HCT116 (cell line): ENCODE data around the gene EPS8. TPM values are rescaled to one million over a fixed set of nuclear protein-coding genes. Genes with fewer than 3 reads are reported as not detected.
A peak's percentile ranks its signal among the peaks of the same experiment; 100 is the strongest.

Experiments
- ATAC-seq: fragments of 200-7000 bp; cut with Tn5 transposase; 2 replicates; pipeline ENCODE4 v1.9.1; 2020; ENCODE audit warnings: mild to moderate bottlenecking, moderate library complexity
- BruUV-seq: library from RNA; stranded (reverse); fragments of 400-500 nt; replicated peaks from 2 replicates; lab custom pipeline; 2021; lab: Mats Ljungman, UMichigan
- CTCF ChIA-PET: fragments of 300-600 bp; sonication (Branson Sonifier 250); formaldehyde crosslinking; loops from one replicate; lab custom pipeline; 2021; ENCODE audit warnings: antibody characterized with exemption; lab: Charles Lee
- POLR2A ChIA-PET: fragments of 300-600, 350-600 bp; sonication (Branson Sonifier 250); formaldehyde crosslinking; loops from one replicate; lab custom pipeline; 2021; ENCODE audit warnings: antibody characterized with exemption; lab: Charles Lee
- RAD21 ChIA-PET, 2 experiments: fragments of 300-600 bp; sonication (Branson Sonifier 250); formaldehyde crosslinking; loops; one replicate each; lab custom pipeline; 2023; ENCODE audit warnings: low total read pairs in 2 of 2; ENCODE audit not compliant: uncharacterized antibody in 2 of 2, unreplicated experiment in 2 of 2, low non-redundant PET in 1 of 2; lab: Charles Lee
- DNase-seq: peaks from one replicate; pipeline ENCODE4 v3.0.0-alpha.2; 2010; ENCODE audit warnings: low read depth, low spot score
- H2AFZ ChIP-seq: fragments of 200-600 bp; shearing (Covaris generic), sonication (generic); 2 replicates; pipeline ENCODE4 v1.6.1; 2017; ENCODE audit warnings: low read depth, mixed run types, mixed read lengths, antibody characterized with exemption, low read length; ENCODE audit not compliant: poor library complexity, severe bottlenecking
- H3K27ac ChIP-seq: 2 replicates; pipeline ENCODE4 v1.5.1; 2012; ENCODE audit warnings: low read depth, low read length
- H3K27me3 ChIP-seq: fragments of 200-600 bp; sonication (generic); 2 replicates; pipeline ENCODE4 v1.6.1; 2016; ENCODE audit warnings: mixed run types, low read length, mixed read lengths; ENCODE audit not compliant: insufficient read depth
- H3K36me3 ChIP-seq, 2 experiments: fragments of 200-500 bp in 1 of 2; fragments of 200-600 bp in 1 of 2; sonication (Bioruptor generic) in 1 of 2; sonication (generic) in 1 of 2; 2 replicates each; pipeline versions ENCODE4 v1.5.1 to v1.6.1; 2014 to 2016; ENCODE audit warnings: low read length in 2 of 2, inconsistent platforms in 1 of 2, mixed read lengths in 1 of 2, mixed run types in 1 of 2; ENCODE audit not compliant: insufficient read depth in 2 of 2, control insufficient read depth in 1 of 2
- H3K4me1 ChIP-seq, 2 experiments: fragments of 200-600 bp in 1 of 2; sonication (generic) in 1 of 2; 2 replicates each; pipeline versions ENCODE4 v1.5.1 to v1.6.1; 2012 to 2017; ENCODE audit warnings: low read length in 2 of 2, inconsistent platforms in 1 of 2, mild to moderate bottlenecking in 1 of 2, mixed read lengths in 1 of 2, mixed run types in 1 of 2, moderate library complexity in 1 of 2; ENCODE audit not compliant: insufficient read depth in 2 of 2, control insufficient read depth in 1 of 2
- H3K4me2 ChIP-seq: fragments of 200-600 bp; sonication (generic); 2 replicates; pipeline ENCODE4 v1.6.1; 2017; ENCODE audit warnings: mixed run types, low read length, mixed read lengths
- H3K4me3 ChIP-seq, 2 experiments: fragments of 200-600 bp in 1 of 2; sonication (generic) in 1 of 2; replicated peaks in 1 of 2; 2 replicates each; pipeline ENCODE4 v1.5.1; 2011 to 2016; ENCODE audit warnings: low read length in 2 of 2, control low read depth in 1 of 2, low read depth in 1 of 2, mild to moderate bottlenecking in 1 of 2, mixed read lengths in 1 of 2, mixed run types in 1 of 2
- H3K79me2 ChIP-seq: fragments of 200-600 bp; sonication (generic); 2 replicates; pipeline ENCODE4 v1.6.1; 2017; ENCODE audit warnings: mild to moderate bottlenecking, mixed run types, low read length, moderate library complexity, mixed read lengths; ENCODE audit not compliant: insufficient read depth
- H3K9ac ChIP-seq: fragments of 200-600 bp; sonication (generic); 2 replicates; pipeline ENCODE4 v1.6.1; 2016; ENCODE audit warnings: low read length, mixed read lengths
- H3K9me2 ChIP-seq: fragments of 200-600 bp; sonication (generic), shearing (Covaris generic); 2 replicates; pipeline ENCODE4 v1.6.1; 2017; ENCODE audit warnings: mixed run types, mild to moderate bottlenecking, moderate library complexity; ENCODE audit not compliant: insufficient read depth
- H3K9me3 ChIP-seq, 2 experiments: fragments of 200-500 bp in 1 of 2; fragments of 200-600 bp in 1 of 2; sonication (Bioruptor generic) in 1 of 2; sonication (generic) in 1 of 2; 2 replicates each; pipeline ENCODE4 v1.6.1; 2014 to 2017; ENCODE audit warnings: low read length in 2 of 2, mixed read lengths in 2 of 2, inconsistent platforms in 1 of 2, low read depth in 1 of 2, mild to moderate bottlenecking in 1 of 2, mixed run types in 1 of 2, moderate library complexity in 1 of 2; ENCODE audit not compliant: control insufficient read depth in 1 of 2, insufficient read depth in 1 of 2
- H4K20me1 ChIP-seq: fragments of 200-600 bp; sonication (generic), shearing (Covaris generic); 2 replicates; pipeline ENCODE4 v1.6.1; 2017; ENCODE audit warnings: mixed run types, mild to moderate bottlenecking, moderate library complexity; ENCODE audit not compliant: insufficient read depth
- CBX3 ChIP-seq: IDR thresholded peaks from 2 replicates; pipeline ENCODE4 v1.6.1; 2012; ENCODE audit warnings: low read depth
- CEBPB ChIP-seq: IDR thresholded peaks from 2 replicates; pipeline ENCODE4 v1.6.1; 2012; ENCODE audit warnings: low read depth
- ELF1 ChIP-seq: IDR thresholded peaks from 2 replicates; pipeline ENCODE4 v1.6.1; 2012; ENCODE audit warnings: low read depth, borderline replicate concordance
- FOSL1 ChIP-seq: IDR thresholded peaks from 2 replicates; pipeline ENCODE4 v1.6.1; 2012; ENCODE audit warnings: low read depth
- JUND ChIP-seq: IDR thresholded peaks from 2 replicates; pipeline ENCODE4 v1.6.1; 2012
- RAD21 ChIP-seq: IDR thresholded peaks from 2 replicates; pipeline ENCODE4 v1.6.1; 2012; ENCODE audit warnings: low read depth, mild to moderate bottlenecking
- SP1 ChIP-seq: IDR thresholded peaks from 2 replicates; pipeline ENCODE4 v1.6.1; 2012; ENCODE audit warnings: low read depth
- YY1 ChIP-seq: IDR thresholded peaks from 2 replicates; pipeline ENCODE4 v1.6.1; 2011; ENCODE audit warnings: low read length, low read depth, moderate library complexity, mild to moderate bottlenecking; ENCODE audit not compliant: insufficient replicate concordance; ENCODE audit errors: extremely low read depth
- ZFX ChIP-seq: fragments of 450-650 bp; IDR thresholded peaks from 2 replicates; pipeline ENCODE4 v1.6.1; 2017
- intact Hi-C: fragments of 100-400 bp; cut with micrococcal nuclease; formaldehyde crosslinking; loops from 2 replicates; pipeline ENCODE4 v1.10.0; 2022
- total RNA-seq: library from RNA; stranded (reverse); gene quantifications from one replicate; pipeline ENCODE4 v1.2.1, GENCODE V29; 2021; ENCODE audit not compliant: unreplicated experiment
- TF ChIP-seq, protein P1 (sequence below): IDR thresholded peaks from 2 replicates; pipeline ENCODE4 v1.6.1; 2012; ENCODE audit warnings: low read depth
- TF ChIP-seq, protein P2 (sequence below): IDR thresholded peaks from 2 replicates; pipeline ENCODE4 v1.6.1; 2012
- TF ChIP-seq, protein P3 (sequence below): IDR thresholded peaks from 2 replicates; pipeline ENCODE4 v1.6.1; 2012

Gene EPS8
- total RNA-seq, 1 experiment from 2014 or later, result 49.9 TPM

GRCh38 chr12:15806826-15807225 is 17.6 kb upstream of the EPS8 start (continued):
- TF ChIP-seq, protein P1, sequence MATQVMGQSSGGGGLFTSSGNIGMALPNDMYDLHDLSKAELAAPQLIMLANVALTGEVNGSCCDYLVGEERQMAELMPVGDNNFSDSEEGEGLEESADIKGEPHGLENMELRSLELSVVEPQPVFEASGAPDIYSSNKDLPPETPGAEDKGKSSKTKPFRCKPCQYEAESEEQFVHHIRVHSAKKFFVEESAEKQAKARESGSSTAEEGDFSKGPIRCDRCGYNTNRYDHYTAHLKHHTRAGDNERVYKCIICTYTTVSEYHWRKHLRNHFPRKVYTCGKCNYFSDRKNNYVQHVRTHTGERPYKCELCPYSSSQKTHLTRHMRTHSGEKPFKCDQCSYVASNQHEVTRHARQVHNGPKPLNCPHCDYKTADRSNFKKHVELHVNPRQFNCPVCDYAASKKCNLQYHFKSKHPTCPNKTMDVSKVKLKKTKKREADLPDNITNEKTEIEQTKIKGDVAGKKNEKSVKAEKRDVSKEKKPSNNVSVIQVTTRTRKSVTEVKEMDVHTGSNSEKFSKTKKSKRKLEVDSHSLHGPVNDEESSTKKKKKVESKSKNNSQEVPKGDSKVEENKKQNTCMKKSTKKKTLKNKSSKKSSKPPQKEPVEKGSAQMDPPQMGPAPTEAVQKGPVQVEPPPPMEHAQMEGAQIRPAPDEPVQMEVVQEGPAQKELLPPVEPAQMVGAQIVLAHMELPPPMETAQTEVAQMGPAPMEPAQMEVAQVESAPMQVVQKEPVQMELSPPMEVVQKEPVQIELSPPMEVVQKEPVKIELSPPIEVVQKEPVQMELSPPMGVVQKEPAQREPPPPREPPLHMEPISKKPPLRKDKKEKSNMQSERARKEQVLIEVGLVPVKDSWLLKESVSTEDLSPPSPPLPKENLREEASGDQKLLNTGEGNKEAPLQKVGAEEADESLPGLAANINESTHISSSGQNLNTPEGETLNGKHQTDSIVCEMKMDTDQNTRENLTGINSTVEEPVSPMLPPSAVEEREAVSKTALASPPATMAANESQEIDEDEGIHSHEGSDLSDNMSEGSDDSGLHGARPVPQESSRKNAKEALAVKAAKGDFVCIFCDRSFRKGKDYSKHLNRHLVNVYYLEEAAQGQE, result no peak
- TF ChIP-seq, protein P2, sequence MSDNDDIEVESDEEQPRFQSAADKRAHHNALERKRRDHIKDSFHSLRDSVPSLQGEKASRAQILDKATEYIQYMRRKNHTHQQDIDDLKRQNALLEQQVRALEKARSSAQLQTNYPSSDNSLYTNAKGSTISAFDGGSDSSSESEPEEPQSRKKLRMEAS, result no peak

GRCh38 chr12:15801770-15802744 is 12.9 kb upstream of the EPS8 start:
- ChIA-PET RAD21 (no interaction called here), POLR2A (interaction anchor here (0.9 kb wide), 1 partner anchor 13 kb away, joined by 3 read pairs; the partner anchor contains the start of gene EPS8), CTCF (no interaction called here)
- Histone ChIP-seq H3K27ac (no peak overlapping the region), H3K4me3 (no peak overlapping the region), H3K4me2 (peak overlapping the region; percentile 52), H3K9ac (no peak overlapping the region), H3K27me3 (no peaks in the 10 kb centered on the region), H3K9me3 (no peaks in the 10 kb centered on the region), H2AFZ (peak overlapping the region; percentile 65), H3K36me3 (no peaks in the 10 kb centered on the region), H3K9me2 (no peaks in the 10 kb centered on the region), H3K79me2 (no peaks in the 10 kb centered on the region), H3K4me1 (peaks cover 19 to 41% of the 10 kb centered on the region in 2 experiments), H4K20me1 (no peaks in the 10 kb centered on the region)
- TF ChIP-seq YY1, result no peak
- TF ChIP-seq ELF1, result no peak; the same call in 1 of the 2 replicates
- peak; percentile 53; the same call in 1 of the 2 replicates for TF ChIP-seq JUND
- TF ChIP-seq ZFX, result no peak
- no peak for TF ChIP-seq CEBPB
- 0 out of 2 replicates have a peak, but pooled peaks have one; percentile 3 for TF ChIP-seq RAD21
- peak; percentile 38 for TF ChIP-seq SP1
- TF ChIP-seq, protein P3, sequence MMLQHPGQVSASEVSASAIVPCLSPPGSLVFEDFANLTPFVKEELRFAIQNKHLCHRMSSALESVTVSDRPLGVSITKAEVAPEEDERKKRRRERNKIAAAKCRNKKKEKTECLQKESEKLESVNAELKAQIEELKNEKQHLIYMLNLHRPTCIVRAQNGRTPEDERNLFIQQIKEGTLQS, result no peak
- TF ChIP-seq FOSL1, result peak; percentile 62
- peak; percentile 38; the same call in 1 of the 2 replicates for TF ChIP-seq CBX3
- intact Hi-C loops, result no loop called here
- ATAC-seq (peak; percentile 78), DNase-seq (peak; percentile 72)
- no TSS peak for BruUV-seq
